Astrocyte (in vitro differentiated cells and primary cell): ENCODE data around the gene TEKT5. TPM values are rescaled to one million over a fixed set of nuclear protein-coding genes. Genes with fewer than 3 reads are reported as not detected.

Source experiments
- DNase-seq: peaks from one replicate; pipeline ENCODE4 v3.0.0-alpha.2; 2010; ENCODE audit warnings: low read depth
- FAIRE-seq: peaks from 2 replicates; lab custom pipeline; 2011; peaks lifted over from hg19 to GRCh38; lab: Jason Lieb, UNC
- H2AFZ ChIP-seq: 2 replicates; pipeline ENCODE4 v1.6.0; 2012; ENCODE audit warnings: low read depth, low read length, inconsistent platforms
- H3K27ac ChIP-seq: 2 replicates; pipeline ENCODE4 v1.5.1; 2011; ENCODE audit warnings: low read depth, low read length, inconsistent platforms
- H3K27me3 ChIP-seq: 2 replicates; pipeline ENCODE4 v1.6.0; 2011; ENCODE audit warnings: low read length, inconsistent platforms; ENCODE audit not compliant: insufficient read depth
- H3K36me3 ChIP-seq: 2 replicates; pipeline ENCODE4 v1.5.1; 2011; ENCODE audit warnings: low read length, inconsistent platforms; ENCODE audit not compliant: insufficient read depth
- H3K4me1 ChIP-seq: 2 replicates; pipeline ENCODE4 v1.5.1; 2011; ENCODE audit warnings: low read length, inconsistent platforms; ENCODE audit not compliant: insufficient read depth
- H3K4me2 ChIP-seq: 2 replicates; pipeline ENCODE4 v1.6.0; 2012; ENCODE audit warnings: low read length, inconsistent platforms
- H3K4me3 ChIP-seq: 2 replicates; pipeline ENCODE4 v1.5.1; 2011; ENCODE audit warnings: low read depth, mild to moderate bottlenecking, low read length, inconsistent platforms; ENCODE audit not compliant: insufficient read depth
- H3K79me2 ChIP-seq: 2 replicates; pipeline ENCODE4 v1.6.0; 2012; ENCODE audit warnings: mild to moderate bottlenecking, low read length, inconsistent platforms; ENCODE audit not compliant: insufficient read depth
- H3K9ac ChIP-seq: 2 replicates; pipeline ENCODE4 v1.6.0; 2012; ENCODE audit warnings: mild to moderate bottlenecking, low read length, inconsistent platforms
- H3K9me3 ChIP-seq: 2 replicates; pipeline ENCODE4 v1.5.1; 2012; ENCODE audit warnings: low read depth, mild to moderate bottlenecking, low read length, inconsistent platforms; ENCODE audit not compliant: insufficient read depth
- H4K20me1 ChIP-seq: 2 replicates; pipeline ENCODE4 v1.6.0; 2012; ENCODE audit warnings: low read length, inconsistent platforms; ENCODE audit not compliant: insufficient read depth
- H3K27ac Mint-ChIP-seq: one replicate; pipeline ENCODE4 v1.8.0; 2021; ENCODE audit warnings: mild to moderate bottlenecking, mixed read lengths; ENCODE audit not compliant: unreplicated experiment
- H3K27me3 Mint-ChIP-seq: one replicate; pipeline ENCODE4 v1.8.0; 2021; ENCODE audit warnings: low read depth, mixed read lengths; ENCODE audit not compliant: unreplicated experiment
- H3K36me3 Mint-ChIP-seq: one replicate; pipeline ENCODE4 v1.8.0; 2021; ENCODE audit warnings: low read depth, mixed read lengths; ENCODE audit not compliant: unreplicated experiment
- H3K4me1 Mint-ChIP-seq: one replicate; pipeline ENCODE4 v1.8.0; 2021; ENCODE audit warnings: low read depth, mixed read lengths; ENCODE audit not compliant: unreplicated experiment
- H3K4me3 Mint-ChIP-seq: one replicate; pipeline ENCODE4 v1.8.0; 2021; ENCODE audit warnings: mild to moderate bottlenecking, moderate library complexity, mixed read lengths; ENCODE audit not compliant: unreplicated experiment
- H3K9me3 Mint-ChIP-seq: one replicate; pipeline ENCODE4 v1.8.0; 2021; ENCODE audit warnings: mild to moderate bottlenecking, mixed read lengths; ENCODE audit not compliant: unreplicated experiment
- EZH2 ChIP-seq: IDR thresholded peaks from 2 replicates; pipeline ENCODE4 v1.6.1; 2012; ENCODE audit warnings: mild to moderate bottlenecking, low read length, inconsistent platforms; ENCODE audit not compliant: insufficient read depth
- total RNA-seq: library from RNA; stranded (reverse); gene quantifications from 2 replicates; pipeline ENCODE4 v1.2.1, GENCODE V29; 2021
- TF ChIP-seq, protein P1 (sequence below): IDR thresholded peaks from 2 replicates; pipeline ENCODE4 v1.5.1; 2011; ENCODE audit warnings: low read depth, mild to moderate bottlenecking, inconsistent platforms, low read length, moderate library complexity; ENCODE audit not compliant: insufficient read depth

The TEKT5 gene
- total RNA-seq, 1 donor from 2014 or later: not detected

DNA sequence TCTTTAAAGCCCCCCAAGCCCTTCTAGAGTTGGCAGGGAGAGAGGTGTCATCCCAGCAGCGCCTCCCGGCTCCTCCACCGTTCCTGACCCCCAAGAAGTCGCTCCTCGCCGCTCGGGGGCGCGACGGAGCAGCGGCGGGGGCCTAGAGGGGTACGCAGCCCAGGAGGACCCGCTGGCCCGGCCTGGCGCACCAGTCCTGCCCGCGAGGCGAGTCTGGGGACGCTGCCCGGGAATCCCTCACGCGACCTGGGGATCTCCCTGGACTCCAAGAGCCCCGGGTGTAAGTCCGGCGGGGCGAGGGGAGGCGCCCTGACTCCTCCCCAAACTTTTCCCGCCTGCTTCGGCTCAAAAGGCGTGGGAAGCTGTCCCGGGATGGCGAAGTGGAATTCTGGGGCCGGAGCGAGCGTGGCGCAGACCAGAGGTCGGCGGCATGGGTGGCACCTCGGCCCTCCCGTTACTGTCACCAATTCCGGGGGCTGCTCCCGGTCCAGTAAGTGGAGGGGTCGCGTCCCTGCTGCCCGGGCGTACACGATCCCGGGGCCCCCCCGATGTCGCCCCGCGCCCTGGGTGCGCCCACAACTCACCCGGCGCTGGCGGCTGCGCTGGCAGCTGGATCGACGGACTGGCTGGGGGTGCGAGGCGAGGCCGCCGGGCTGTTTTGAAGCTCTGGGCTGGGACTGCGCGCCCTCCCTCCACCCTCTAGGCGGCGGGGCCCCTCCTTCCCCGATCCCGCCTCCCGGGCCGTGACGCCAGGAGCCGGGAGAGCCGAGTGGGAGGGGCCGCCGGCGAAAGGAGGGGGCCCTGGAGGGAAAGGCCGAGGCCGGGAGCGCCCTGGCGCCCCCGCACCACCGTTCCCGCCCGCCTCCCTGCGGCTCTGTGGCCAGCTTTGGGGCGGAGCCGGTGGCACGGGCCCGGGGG, 114.5 kb downstream of the TEKT5 start, which contains the start of gene EMP2:
TSS of gene EMP2 (minus strand) at position 634 of the 918 bp plus-strand sequence. CDS start 32,981 bp downstream, outside the sequence.
- Mint-ChIP-seq H3K9me3 (peaks cover 3% of the 10 kb centered on the region), H3K27ac (no peak within 1 kb of the TSS), H3K4me3 (peak within 1 kb of the TSS; percentile 81), H3K4me1 (peaks cover 13% of the 10 kb centered on the region), H3K27me3 (peaks cover 22% of the 10 kb centered on the region), H3K36me3 (no peaks in the 10 kb centered on the region)
- peak within 1 kb of the TSS; percentile 89 for H3K9ac ChIP-seq
- peak within 1 kb of the TSS; percentile 67 for H3K27ac ChIP-seq
- peak within 1 kb of the TSS; percentile 74 for H3K4me3 ChIP-seq
- peak within 1 kb of the TSS; percentile 96 for H2AFZ ChIP-seq
- H3K9me3 ChIP-seq: no peaks in the 10 kb centered on the region
- H3K36me3 ChIP-seq: no peaks in the 10 kb centered on the region
- H4K20me1 ChIP-seq: peaks cover 7% of the 10 kb centered on the region
- H3K4me1 ChIP-seq: peaks cover 27% of the 10 kb centered on the region
- peak within 1 kb of the TSS; percentile 95 for H3K4me2 ChIP-seq
- FAIRE-seq (no peak), DNase-seq (peak; percentile 48)
- H3K79me2 ChIP-seq: peaks cover 24% of the 10 kb centered on the region
- TF ChIP-seq EZH2: no peak
- TF ChIP-seq, protein P1, sequence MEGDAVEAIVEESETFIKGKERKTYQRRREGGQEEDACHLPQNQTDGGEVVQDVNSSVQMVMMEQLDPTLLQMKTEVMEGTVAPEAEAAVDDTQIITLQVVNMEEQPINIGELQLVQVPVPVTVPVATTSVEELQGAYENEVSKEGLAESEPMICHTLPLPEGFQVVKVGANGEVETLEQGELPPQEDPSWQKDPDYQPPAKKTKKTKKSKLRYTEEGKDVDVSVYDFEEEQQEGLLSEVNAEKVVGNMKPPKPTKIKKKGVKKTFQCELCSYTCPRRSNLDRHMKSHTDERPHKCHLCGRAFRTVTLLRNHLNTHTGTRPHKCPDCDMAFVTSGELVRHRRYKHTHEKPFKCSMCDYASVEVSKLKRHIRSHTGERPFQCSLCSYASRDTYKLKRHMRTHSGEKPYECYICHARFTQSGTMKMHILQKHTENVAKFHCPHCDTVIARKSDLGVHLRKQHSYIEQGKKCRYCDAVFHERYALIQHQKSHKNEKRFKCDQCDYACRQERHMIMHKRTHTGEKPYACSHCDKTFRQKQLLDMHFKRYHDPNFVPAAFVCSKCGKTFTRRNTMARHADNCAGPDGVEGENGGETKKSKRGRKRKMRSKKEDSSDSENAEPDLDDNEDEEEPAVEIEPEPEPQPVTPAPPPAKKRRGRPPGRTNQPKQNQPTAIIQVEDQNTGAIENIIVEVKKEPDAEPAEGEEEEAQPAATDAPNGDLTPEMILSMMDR: peak; percentile 40
- no peaks in the 10 kb centered on the region for H3K27me3 ChIP-seq

DNA sequence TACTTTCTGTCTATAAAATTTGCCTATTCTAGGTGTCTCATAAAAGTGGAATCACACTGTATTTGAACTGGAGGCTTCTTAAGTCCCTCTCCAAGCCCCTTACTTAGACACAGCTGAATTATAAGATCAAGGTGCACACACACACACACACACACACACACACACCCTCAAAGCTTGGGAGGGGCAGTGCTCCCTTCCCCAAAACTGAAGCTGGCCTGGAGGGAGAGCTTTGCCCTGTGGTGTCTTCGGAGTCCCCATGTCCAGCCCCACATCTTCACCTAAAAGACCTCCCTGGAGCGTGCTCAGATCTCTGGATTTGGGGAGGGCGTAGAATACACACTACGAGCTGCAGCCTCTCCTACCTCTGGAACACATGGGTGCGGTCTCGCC, 115.2 kb downstream of the TEKT5 start:
- FAIRE-seq: no peak
- peak overlapping the region; percentile 89 for H3K9ac ChIP-seq
- Mint-ChIP-seq H3K4me1 (peaks cover 10% of the 10 kb centered on the region), H3K27ac (no peak overlapping the region), H3K9me3 (peaks cover 3% of the 10 kb centered on the region), H3K27me3 (peaks cover 22% of the 10 kb centered on the region), H3K4me3 (peak overlapping the region; percentile 64), H3K36me3 (no peaks in the 10 kb centered on the region)
- H3K27ac ChIP-seq: no peak overlapping the region
- peaks cover 7% of the 10 kb centered on the region for H4K20me1 ChIP-seq
- H2AFZ ChIP-seq: peak overlapping the region; percentile 96
- H3K4me2 ChIP-seq: peak overlapping the region; percentile 95
- peaks cover 20% of the 10 kb centered on the region for H3K4me1 ChIP-seq
- no peak for DNase-seq
- H3K4me3 ChIP-seq: peak overlapping the region; percentile 74
- H3K27me3 ChIP-seq: no peaks in the 10 kb centered on the region
- H3K36me3 ChIP-seq: no peaks in the 10 kb centered on the region
- H3K79me2 ChIP-seq: peaks cover 27% of the 10 kb centered on the region
- TF ChIP-seq, protein P1: no peak
- no peak for TF ChIP-seq EZH2
- no peaks in the 10 kb centered on the region for H3K9me3 ChIP-seq
